Adrenal gland (tissue), 12 donors: ENCODE results near the gene SEC24D. TPM values are rescaled to one million over a fixed set of nuclear protein-coding genes. Genes with fewer than 3 reads are reported as not detected.

Experiments used
- DNase-seq, 7 donors: peaks; one replicate each; pipeline ENCODE4 v3.0.0-alpha.2; 2019 to 2020
- H3K27ac ChIP-seq, 5 donors: fragments of 200-600 bp; sonication (generic) in 4 of 5; 1 replicate in 3 of 5; 2 replicates in 2 of 5; pipeline versions ENCODE4 v1.5.1 to v1.8.0; 2016 to 2020; ENCODE audit warnings: mild to moderate bottlenecking in 1 of 5
- H3K27me3 ChIP-seq: fragments of 200-600 bp; 2 replicates; pipeline ENCODE4 v1.8.0; 2021
- H3K36me3 ChIP-seq, 2 donors: fragments of 200-600 bp; replicated peaks in 1 of 2; 1 replicate in 1 of 2; 2 replicates in 1 of 2; pipeline versions ENCODE4 v1.5.1 to v1.8.0; 2018 to 2022
- H3K4me1 ChIP-seq, 2 donors: fragments of 200-600 bp; replicated peaks in 1 of 2; 1 replicate in 1 of 2; 2 replicates in 1 of 2; pipeline versions ENCODE4 v1.5.1 to v1.8.0; 2018 to 2021
- H3K4me3 ChIP-seq, 4 donors: fragments of 200-600 bp; sonication (generic) in 3 of 4; one replicate each; pipeline ENCODE4 v1.5.1; 2016 to 2018
- H3K9me3 ChIP-seq, 3 donors: fragments of 200-600 bp; sonication (generic) in 1 of 3; replicated peaks in 1 of 3; 1 replicate in 2 of 3; 2 replicates in 1 of 3; pipeline versions ENCODE4 v1.5.1 to v1.8.0; 2016 to 2021
- CTCF ChIP-seq, 6 experiments: fragments of 450-650 bp in 4 of 6; fragments of 200-600 bp in 2 of 6; sonication (generic) in 1 of 6; IDR thresholded peaks; 1 replicate in 5 of 6; 2 replicates in 1 of 6; pipeline versions ENCODE4 v1.5.1 to v1.8.0; 2016 to 2021; ENCODE audit warnings: antibody characterized with exemption in 6 of 6, mild to moderate bottlenecking in 2 of 6, moderate library complexity in 1 of 6
- POLR2A ChIP-seq, 2 donors: fragments of 450-650 bp; IDR thresholded peaks; one replicate each; pipeline ENCODE4 v1.6.1; 2017; ENCODE audit warnings: antibody characterized with exemption in 2 of 2, mild to moderate bottlenecking in 2 of 2, moderate library complexity in 1 of 2
- WGBS, 4 donors: extraction: QIAGEN DNeasy Blood & Tissue Kit in 2 of 4; methylation state at CpG; one replicate each; pipeline versions ENCODE4 v1.1.5 to v1.1.7; 2013 to 2017; 5-methylcytosine and 5-hydroxymethylcytosine counted together
- intact Hi-C, 2 donors: fragments of 100-400 bp; cut with DNase I; formaldehyde crosslinking; loops; one replicate each; pipeline versions ENCODE4 v1.14.1 to v1.15.0; 2022 to 2023
- polyA plus RNA-seq, 3 donors: library from polyadenylated mRNA; stranded (reverse); fragments of 200-250 nt in 2 of 3; fragments of 350-450 nt in 1 of 3; fragmentation: Illumina TruSeq in 1 of 3; extraction: RNeasy Lipid Tissue Mini Kit (QIAGEN cat#74804) in 1 of 3; gene quantifications; one replicate each; pipeline ENCODE4 v1.2.3, GENCODE V29; 2013 to 2014
- total RNA-seq, 9 donors: library from RNA; depleted of rRNA in 4 of 9; stranded (reverse); fragments of >200 nt in 4 of 9; fragments of 120-200 nt in 1 of 9; fragmentation: NEBNext Ultra II Directional in 1 of 9; extraction: Animal tissue kit (Norgen Biotek cat#: 25700) in 1 of 9; gene quantifications; one replicate each; pipeline versions ENCODE4 v1.1.0 to v1.2.4, GENCODE V29; 2013 to 2023
- donor health status: healthy with polysubstance abuse.
- donor health status: Bipolar disorder and iron deficiency.
- donor health status: DM: yes; HTN: yes; CAD: no.
- donor health status: DM: no; HTN: no; CAD: no.
- donor health status: DM: no; HTN: no; CAD: no.
- donor health status: DM: yes; HTN: yes; CAD: no.

Gene SEC24D
- total and polyA plus RNA-seq, 12 donors: 5.3 to 93.6 (median 33.8) TPM

- no peak for TF ChIP-seq POLR2A (IDR thresholded peaks at IDR 0.05)
- TF ChIP-seq CTCF (IDR thresholded peaks at IDR 0.05): no peak
- Histone ChIP-seq H3K27me3 (no peaks in the 10 kb centered on the region), H3K4me1 (no peaks in the 10 kb centered on the region), H3K4me3 (no peak overlapping the region), H3K27ac (no peak overlapping the region), H3K9me3 (no peaks in the 10 kb centered on the region), H3K36me3 (no peaks in the 10 kb centered on the region)
- intact Hi-C loops: loop anchor here in 1 of 2 donors (10.0 kb wide), 1 partner anchor 105 kb away; no protein-coding TSS in a partner anchor
- no peak for DNase-seq
- WGBS, 4 donors: 57 to 74% (median 71%) methylated on average over 2 of the region's 2 CpGs
Observed at GRCh38 chr4:118869808-118870342, 33.9 kb upstream of the SEC24D start.

- peaks cover 5% of the 10 kb centered on the region for H3K27me3 ChIP-seq
- H3K4me3 ChIP-seq: no peak overlapping the region
- no peaks in the 10 kb centered on the region for H3K4me1 ChIP-seq
- H3K36me3 ChIP-seq: no peaks in the 10 kb centered on the region
- no peak overlapping the region for H3K27ac ChIP-seq
- no peak for TF ChIP-seq POLR2A (IDR thresholded peaks at IDR 0.05)
- no peak for TF ChIP-seq CTCF (IDR thresholded peaks at IDR 0.05)
- DNase-seq: no peak
- 73 to 83% (median 79%) methylated on average over 3 of the region's 3 CpGs for WGBS, 4 donors
- intact Hi-C loops: loop anchor here in 1 of 2 donors (10.0 kb wide), 1 partner anchor 103 kb away; no protein-coding TSS in a partner anchor
- H3K9me3 ChIP-seq: no peaks in the 10 kb centered on the region
Observed at GRCh38 chr4:118867311-118868067, 31.6 kb upstream of the SEC24D start.

- WGBS, 4 donors: 87 to 95% (median 90%) methylated on average over 1 of the region's 1 CpG
- H3K9me3 ChIP-seq: no peaks in the 10 kb centered on the region
- no peaks in the 10 kb centered on the region for H3K4me1 ChIP-seq
- no peaks in the 10 kb centered on the region for H3K36me3 ChIP-seq
- DNase-seq: no peak
- no peak overlapping the region for H3K4me3 ChIP-seq
- intact Hi-C loops: loop anchor here in 1 of 2 donors (10.0 kb wide), 1 partner anchor 102 kb away; no protein-coding TSS in a partner anchor
- no peak overlapping the region for H3K27ac ChIP-seq
- H3K27me3 ChIP-seq: peaks cover 5% of the 10 kb centered on the region
- TF ChIP-seq POLR2A (IDR thresholded peaks at IDR 0.05): no peak
- no peak for TF ChIP-seq CTCF (IDR thresholded peaks at IDR 0.05)
Observed at GRCh38 chr4:118866442-118866841, 30.5 kb upstream of the SEC24D start.

- no peak overlapping the region for H3K4me3 ChIP-seq
- H3K27me3 ChIP-seq: peaks cover 5% of the 10 kb centered on the region
- 9 to 21% (median 18%) methylated on average over 5 of the region's 5 CpGs for WGBS, 4 donors
- TF ChIP-seq POLR2A (IDR thresholded peaks at IDR 0.05) (no peak), CTCF (IDR thresholded peaks at IDR 0.05) (peak; percentile 55 to 69 (median 63))
- no peaks in the 10 kb centered on the region for H3K9me3 ChIP-seq
- no peak overlapping the region for H3K27ac ChIP-seq
- DNase-seq: peak; percentile 37 to 70 (median 49)
- H3K36me3 ChIP-seq: no peaks in the 10 kb centered on the region
- intact Hi-C loops: loop anchor here in 1 of 2 donors (10.0 kb wide), 1 partner anchor 100 kb away; no protein-coding TSS in a partner anchor
- H3K4me1 ChIP-seq: no peaks in the 10 kb centered on the region
Observed at GRCh38 chr4:118865091-118865708, 29.3 kb upstream of the SEC24D start.
